CD4-positive, alpha-beta T cell (primary cell): ENCODE results near the gene BCAS1. TPM values are rescaled to one million over a fixed set of nuclear protein-coding genes. Genes with fewer than 3 reads are reported as not detected.
A peak's percentile ranks its signal among the peaks of the same experiment; 100 is the strongest.

Experiments
- ATAC-seq: fragments of 200-7000 bp; cut with Tn5 transposase; one replicate; pipeline ENCODE4 v1.10.0; 2022; ENCODE audit warnings: mild to moderate bottlenecking; ENCODE audit not compliant: poor library complexity
- CTCF ChIA-PET: fragments of 350-600 bp; sonication (Branson Sonifier 250); formaldehyde crosslinking; loops from one replicate; lab custom pipeline; 2021; ENCODE audit warnings: antibody characterized with exemption, inconsistent platforms; lab: Charles Lee
- POLR2A ChIA-PET: fragments of 350-600 bp; sonication (Branson Sonifier 250); formaldehyde crosslinking; loops from one replicate; lab custom pipeline; 2021; ENCODE audit warnings: antibody characterized with exemption, inconsistent platforms; lab: Charles Lee
- DNase-seq, 14 experiments: peaks; one replicate each; pipeline ENCODE4 v3.0.0-alpha.2; 2013 to 2020; ENCODE audit warnings: mixed read lengths in 2 of 14
- H3K27ac ChIP-seq, 2 donors: one replicate each; pipeline versions ENCODE4 v1.5.1 to v1.7.0; 2013; ENCODE audit warnings: low read length in 2 of 2, low read depth in 1 of 2, mild to moderate bottlenecking in 1 of 2
- H3K27me3 ChIP-seq, 2 experiments: 1 replicate in 1 of 2; 2 replicates in 1 of 2; pipeline versions ENCODE4 v1.6.1 to v1.7.0; 2013; ENCODE audit warnings: low read length in 2 of 2, control low read depth in 1 of 2, mild to moderate bottlenecking in 1 of 2, moderate library complexity in 1 of 2; ENCODE audit not compliant: insufficient read depth in 2 of 2, control insufficient read depth in 1 of 2
- H3K36me3 ChIP-seq: one replicate; pipeline ENCODE4 v1.6.1; 2013; ENCODE audit warnings: low read length, control low read depth; ENCODE audit not compliant: insufficient read depth
- H3K4me1 ChIP-seq: one replicate; pipeline ENCODE4 v1.6.1; 2013; ENCODE audit warnings: low read length, control low read depth; ENCODE audit not compliant: insufficient read depth
- H3K4me3 ChIP-seq: one replicate; pipeline ENCODE4 v1.5.1; 2013; ENCODE audit warnings: mild to moderate bottlenecking, low read length, moderate library complexity
- H3K9me3 ChIP-seq, 2 experiments: 1 replicate in 1 of 2; 2 replicates in 1 of 2; pipeline versions ENCODE4 v1.6.1 to v1.7.0; 2013; ENCODE audit warnings: low read length in 2 of 2, mild to moderate bottlenecking in 2 of 2, control low read depth in 1 of 2, moderate library complexity in 1 of 2; ENCODE audit not compliant: control insufficient read depth in 1 of 2, insufficient read depth in 1 of 2
- H3K27ac Mint-ChIP-seq: one replicate; pipeline ENCODE4 v1.8.0; 2020; ENCODE audit warnings: mixed read lengths
- H3K27me3 Mint-ChIP-seq: one replicate; pipeline ENCODE4 v1.8.0; 2021; ENCODE audit warnings: mixed read lengths
- H3K36me3 Mint-ChIP-seq: one replicate; pipeline ENCODE4 v1.8.0; 2021; ENCODE audit warnings: low read depth, mixed read lengths
- H3K4me1 Mint-ChIP-seq: one replicate; pipeline ENCODE4 v1.8.0; 2021; ENCODE audit warnings: low read depth, mixed read lengths
- H3K4me3 Mint-ChIP-seq: one replicate; pipeline ENCODE4 v1.8.0; 2020; ENCODE audit warnings: mild to moderate bottlenecking, mixed read lengths
- H3K9me3 Mint-ChIP-seq: one replicate; pipeline ENCODE4 v1.8.0; 2020; ENCODE audit warnings: mixed read lengths
- intact Hi-C, 2 experiments: fragments of 100-400 bp; cut with DNase I in 1 of 2; cut with micrococcal nuclease in 1 of 2; formaldehyde crosslinking; loops; one replicate each; pipeline versions ENCODE4 v1.15.1 to v1.9.0; 2023 to 2025; cut with DNase I, micrococcal nuclease
- total RNA-seq, 174 experiments: library from RNA in 2 of 174; stranded (reverse) in 2 of 174; gene quantifications; one replicate each; pipeline ENCODE4 v1.2.3 and lab custom pipeline; 2021 to 2026
- TF ChIP-seq, protein P1 (sequence below): fragments of 200-600 bp; IDR thresholded peaks from one replicate; pipeline ENCODE4 v1.8.0; 2022; ENCODE audit warnings: antibody characterized with exemption, mild to moderate bottlenecking

BCAS1 gene
- total RNA-seq, 2 experiments from 2014 or later: 0.20 to 0.27 TPM

GRCh38 chr20:53947501-53948195 is 122.7 kb downstream of the BCAS1 start:
- H3K4me1 ChIP-seq: peaks cover 35% of the 10 kb centered on the region
- ATAC-seq (no peak), DNase-seq (no peak)
- peak overlapping the region in 1 of 2 donors; percentile 83 for H3K27ac ChIP-seq
- TF ChIP-seq, protein P1, sequence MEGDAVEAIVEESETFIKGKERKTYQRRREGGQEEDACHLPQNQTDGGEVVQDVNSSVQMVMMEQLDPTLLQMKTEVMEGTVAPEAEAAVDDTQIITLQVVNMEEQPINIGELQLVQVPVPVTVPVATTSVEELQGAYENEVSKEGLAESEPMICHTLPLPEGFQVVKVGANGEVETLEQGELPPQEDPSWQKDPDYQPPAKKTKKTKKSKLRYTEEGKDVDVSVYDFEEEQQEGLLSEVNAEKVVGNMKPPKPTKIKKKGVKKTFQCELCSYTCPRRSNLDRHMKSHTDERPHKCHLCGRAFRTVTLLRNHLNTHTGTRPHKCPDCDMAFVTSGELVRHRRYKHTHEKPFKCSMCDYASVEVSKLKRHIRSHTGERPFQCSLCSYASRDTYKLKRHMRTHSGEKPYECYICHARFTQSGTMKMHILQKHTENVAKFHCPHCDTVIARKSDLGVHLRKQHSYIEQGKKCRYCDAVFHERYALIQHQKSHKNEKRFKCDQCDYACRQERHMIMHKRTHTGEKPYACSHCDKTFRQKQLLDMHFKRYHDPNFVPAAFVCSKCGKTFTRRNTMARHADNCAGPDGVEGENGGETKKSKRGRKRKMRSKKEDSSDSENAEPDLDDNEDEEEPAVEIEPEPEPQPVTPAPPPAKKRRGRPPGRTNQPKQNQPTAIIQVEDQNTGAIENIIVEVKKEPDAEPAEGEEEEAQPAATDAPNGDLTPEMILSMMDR: no peak
- Mint-ChIP-seq H3K9me3 (no peaks in the 10 kb centered on the region), H3K4me1 (peaks cover 50% of the 10 kb centered on the region), H3K27me3 (no peaks in the 10 kb centered on the region), H3K27ac (peak overlapping the region; percentile 99), H3K4me3 (no peak overlapping the region), H3K36me3 (peaks cover 5% of the 10 kb centered on the region)
- ChIA-PET CTCF (interaction anchor here (0.6 kb wide), 1 partner anchor 13 kb away, joined by 4 read pairs; no protein-coding TSS in a partner anchor), POLR2A (interaction anchor here (0.6 kb wide), 1 partner anchor 216 kb away, joined by 4 read pairs; no protein-coding TSS in a partner anchor)
- intact Hi-C loops: loop anchor here (2.0 to 10.0 kb wide), 2 partner anchors 369 to 733 kb away; no protein-coding TSS in a partner anchor
- peaks cover 0 to 5% of the 10 kb centered on the region in 2 experiments for H3K9me3 ChIP-seq
- no peak overlapping the region for H3K4me3 ChIP-seq
- H3K27me3 ChIP-seq: no peaks in the 10 kb centered on the region
- no peaks in the 10 kb centered on the region for H3K36me3 ChIP-seq

GRCh38 chr20:53946106-53946505 is 124.3 kb downstream of the BCAS1 start:
- DNase-seq (no peak), ATAC-seq (no peak)
- no peaks in the 10 kb centered on the region for H3K9me3 ChIP-seq
- H3K36me3 ChIP-seq: no peaks in the 10 kb centered on the region
- H3K4me3 Mint-ChIP-seq: no peak overlapping the region
- intact Hi-C loops: loop anchor here in 1 of 2 experiments (10.0 kb wide), 1 partner anchor 731 kb away; no protein-coding TSS in a partner anchor
- H3K27ac Mint-ChIP-seq: no peak overlapping the region
- H3K9me3 Mint-ChIP-seq: no peaks in the 10 kb centered on the region
- H3K27ac ChIP-seq: no peak overlapping the region
- ChIA-PET CTCF (no interaction called here), POLR2A (no interaction called here)
- TF ChIP-seq, protein P1: no peak
- peaks cover 5% of the 10 kb centered on the region for H3K36me3 Mint-ChIP-seq
- peaks cover 50% of the 10 kb centered on the region for H3K4me1 Mint-ChIP-seq
- no peak overlapping the region for H3K4me3 ChIP-seq
- no peaks in the 10 kb centered on the region for H3K27me3 ChIP-seq
- H3K27me3 Mint-ChIP-seq: no peaks in the 10 kb centered on the region
- peaks cover 35% of the 10 kb centered on the region for H3K4me1 ChIP-seq

DNA sequence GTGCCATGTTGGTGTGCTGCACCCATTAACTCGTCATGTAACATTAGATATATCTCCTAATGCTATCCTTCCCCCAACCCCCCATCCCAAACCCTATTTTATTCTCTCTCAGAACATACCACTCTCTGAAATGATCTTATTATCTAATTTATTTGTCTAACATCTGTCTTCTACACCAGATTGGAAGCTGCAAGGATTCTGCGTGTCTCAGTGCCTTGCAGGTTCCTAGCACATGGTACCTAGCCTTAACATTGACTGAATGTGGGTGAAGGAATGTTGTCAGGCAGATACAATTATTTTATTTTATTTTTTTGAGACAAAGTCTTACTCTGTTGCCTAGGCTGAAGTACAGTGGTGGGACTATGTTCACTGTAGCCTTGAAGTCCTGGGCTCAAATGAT is 124.9 kb downstream of the BCAS1 start:
- ATAC-seq (no peak), DNase-seq (no peak)
- Mint-ChIP-seq H3K27me3 (no peaks in the 10 kb centered on the region), H3K4me1 (peaks cover 48% of the 10 kb centered on the region), H3K36me3 (peaks cover 5% of the 10 kb centered on the region), H3K4me3 (no peak overlapping the region), H3K9me3 (no peaks in the 10 kb centered on the region), H3K27ac (no peak overlapping the region)
- ChIA-PET POLR2A (interaction anchor here (0.6 kb wide), 1 partner anchor 477 kb away, joined by 3 read pairs; no protein-coding TSS in a partner anchor), CTCF (no interaction called here)
- intact Hi-C loops: loop anchor here in 1 of 2 experiments (10.0 kb wide), 1 partner anchor 731 kb away; no protein-coding TSS in a partner anchor
- Histone ChIP-seq H3K4me3 (no peak overlapping the region), H3K9me3 (no peaks in the 10 kb centered on the region), H3K27me3 (no peaks in the 10 kb centered on the region), H3K27ac (no peak overlapping the region), H3K4me1 (peaks cover 35% of the 10 kb centered on the region), H3K36me3 (no peaks in the 10 kb centered on the region)
- TF ChIP-seq, protein P1: no peak
